H1 (cell line): ENCODE results near the gene FAM76B. TPM values are rescaled to one million over a fixed set of nuclear protein-coding genes. Genes with fewer than 3 reads are reported as not detected.

ENCODE experiments used
- CTCF ChIA-PET: fragments of 300-600 bp; sonication (Branson Sonifier 250); formaldehyde crosslinking; loops from one replicate; lab custom pipeline; 2021; ENCODE audit not compliant: partially characterized antibody; lab: Charles Lee
- POLR2A ChIA-PET: fragments of 300-600 bp; sonication (Branson Sonifier 250); formaldehyde crosslinking; loops from one replicate; lab custom pipeline; 2021; ENCODE audit warnings: inconsistent platforms; ENCODE audit not compliant: partially characterized antibody; lab: Charles Lee
- DNase-seq, 2 experiments: peaks; one replicate each; pipeline versions ENCODE4 v3.0.0 to v3.0.0-alpha.2; 2010 to 2022; ENCODE audit warnings: low spot score in 2 of 2, low read depth in 1 of 2, mixed read lengths in 1 of 2
- FAIRE-seq: peaks from 2 replicates; lab custom pipeline; 2011; peaks lifted over from hg19 to GRCh38; lab: Jason Lieb, UNC
- H2AFZ ChIP-seq: 2 replicates; pipeline ENCODE4 v1.8.1; 2012; ENCODE audit warnings: low read length, inconsistent platforms
- H2AK5ac ChIP-seq: 2 replicates; pipeline ENCODE4 v1.6.1; 2013; ENCODE audit warnings: low read depth, low read length
- H2BK120ac ChIP-seq: replicated peaks from 2 replicates; pipeline ENCODE3; 2013; ENCODE audit warnings: low read depth, low read length, inconsistent platforms
- H2BK12ac ChIP-seq: 2 replicates; pipeline ENCODE4 v1.6.1; 2013; ENCODE audit warnings: low read depth, low read length
- H2BK15ac ChIP-seq: 2 replicates; pipeline ENCODE4 v1.6.1; 2013; ENCODE audit warnings: low read length
- H2BK20ac ChIP-seq: 2 replicates; pipeline ENCODE4 v1.6.1; 2013; ENCODE audit warnings: low read length
- H2BK5ac ChIP-seq: 2 replicates; pipeline ENCODE4 v1.6.1; 2013; ENCODE audit warnings: low read depth, low read length
- H3K14ac ChIP-seq: 2 replicates; pipeline ENCODE4 v1.6.1; 2013; ENCODE audit warnings: inconsistent platforms; ENCODE audit not compliant: insufficient read length
- H3K18ac ChIP-seq: 2 replicates; pipeline ENCODE4 v1.6.1; 2013; ENCODE audit warnings: low read length; ENCODE audit errors: extremely low read depth
- H3K23ac ChIP-seq: 2 replicates; pipeline ENCODE4 v1.6.1; 2013; ENCODE audit warnings: inconsistent platforms; ENCODE audit not compliant: insufficient read length
- H3K23me2 ChIP-seq: 2 replicates; pipeline ENCODE4 v1.6.1; 2013; ENCODE audit warnings: low read depth, low read length
- H3K27ac ChIP-seq: 2 replicates; pipeline ENCODE4 v1.6.1; 2011; ENCODE audit warnings: low read depth, low read length, inconsistent platforms
- H3K27me3 ChIP-seq, 4 experiments: replicated peaks in 1 of 4; 1 replicate in 1 of 4; 2 replicates in 3 of 4; pipeline versions ENCODE4 v1.6.1 to v1.8.1; 2011 to 2013; ENCODE audit warnings: low read length in 3 of 4, mild to moderate bottlenecking in 3 of 4, inconsistent platforms in 2 of 4, mixed read lengths in 2 of 4, moderate library complexity in 1 of 4; ENCODE audit not compliant: control insufficient read depth in 3 of 4, insufficient read depth in 3 of 4; ENCODE audit errors: extremely low read depth in 1 of 4
- H3K36me3 ChIP-seq, 4 experiments: 2 replicates each; pipeline versions ENCODE4 v1.6.1 to v1.8.1; 2011 to 2013; ENCODE audit warnings: mild to moderate bottlenecking in 4 of 4, low read length in 3 of 4, moderate library complexity in 2 of 4, control low read depth in 1 of 4, inconsistent platforms in 1 of 4; ENCODE audit not compliant: insufficient read depth in 4 of 4, control insufficient read depth in 2 of 4
- H3K4ac ChIP-seq: replicated peaks from 2 replicates; pipeline ENCODE3; 2013; ENCODE audit warnings: low read length, low read depth, mixed read lengths, inconsistent platforms; ENCODE audit not compliant: insufficient read length
- H3K4me1 ChIP-seq, 4 experiments: replicated peaks in 1 of 4; 1 replicate in 1 of 4; 2 replicates in 3 of 4; pipeline versions ENCODE4 v1.6.1 to v1.8.1; 2011 to 2013; ENCODE audit warnings: low read length in 3 of 4, inconsistent platforms in 2 of 4, mixed read lengths in 1 of 4; ENCODE audit not compliant: insufficient read depth in 4 of 4, control insufficient read depth in 3 of 4
- H3K4me2 ChIP-seq, 2 experiments: 2 replicates each; pipeline versions ENCODE4 v1.6.1 to v1.8.1; 2011 to 2013; ENCODE audit warnings: low read depth in 2 of 2, low read length in 2 of 2, control low read depth in 1 of 2, inconsistent platforms in 1 of 2, mild to moderate bottlenecking in 1 of 2; ENCODE audit not compliant: insufficient read depth in 1 of 2
- H3K4me3 ChIP-seq, 4 experiments: fragments of 200-600, 300-600 bp in 1 of 4; sonication (generic), shearing (Covaris generic), sonication (Bioruptor Twin) in 1 of 4; 2 replicates each; pipeline versions ENCODE4 v1.5.1 to v1.8.1; 2011 to 2016; ENCODE audit warnings: low read length in 4 of 4, low read depth in 3 of 4, control low read depth in 2 of 4, inconsistent platforms in 2 of 4, mild to moderate bottlenecking in 2 of 4, mixed read lengths in 1 of 4, moderate library complexity in 1 of 4; ENCODE audit not compliant: insufficient read depth in 2 of 4; ENCODE audit errors: extremely low read depth in 1 of 4
- H3K56ac ChIP-seq: replicated peaks from 2 replicates; pipeline ENCODE3; 2013; ENCODE audit warnings: low read depth, mild to moderate bottlenecking, mixed read lengths, low read length, inconsistent platforms; ENCODE audit not compliant: insufficient read length
- H3K79me1 ChIP-seq: 2 replicates; pipeline ENCODE4 v1.6.1; 2013; ENCODE audit warnings: low read depth, low read length, control low read depth
- H3K79me2 ChIP-seq, 2 experiments: 2 replicates each; pipeline versions ENCODE4 v1.6.1 to v1.8.1; 2012 to 2013; ENCODE audit warnings: low read length in 2 of 2, mild to moderate bottlenecking in 2 of 2, inconsistent platforms in 1 of 2; ENCODE audit not compliant: insufficient read depth in 2 of 2, control insufficient read depth in 1 of 2
- H3K9ac ChIP-seq, 4 experiments: replicated peaks in 1 of 4; 1 replicate in 1 of 4; 2 replicates in 3 of 4; pipeline versions ENCODE4 v1.6.1 to v1.8.1; 2011 to 2013; ENCODE audit warnings: low read depth in 3 of 4, low read length in 3 of 4, control low read depth in 2 of 4, mild to moderate bottlenecking in 2 of 4, moderate library complexity in 2 of 4, inconsistent platforms in 1 of 4; ENCODE audit errors: extremely low read depth in 1 of 4
- H3K9me3 ChIP-seq, 2 experiments: 2 replicates each; pipeline versions ENCODE4 v1.6.1 to v1.8.1; 2012 to 2013; ENCODE audit warnings: mild to moderate bottlenecking in 2 of 2, moderate library complexity in 2 of 2, control low read depth in 1 of 2, inconsistent platforms in 1 of 2, low read depth in 1 of 2, low read length in 1 of 2, mixed read lengths in 1 of 2; ENCODE audit not compliant: insufficient read depth in 2 of 2
- H4K20me1 ChIP-seq, 2 experiments: replicated peaks in 1 of 2; 2 replicates each; pipeline versions ENCODE3 to v1.8.1; 2011 to 2013; ENCODE audit warnings: inconsistent platforms in 2 of 2, low read length in 2 of 2, mild to moderate bottlenecking in 1 of 2; ENCODE audit not compliant: insufficient read depth in 2 of 2, control insufficient read depth in 1 of 2
- H4K5ac ChIP-seq: 2 replicates; pipeline ENCODE4 v1.6.1; 2013; ENCODE audit warnings: low read length, low read depth, mixed read lengths, inconsistent platforms; ENCODE audit not compliant: insufficient read length
- H4K8ac ChIP-seq: 2 replicates; pipeline ENCODE4 v1.8.0; 2013; ENCODE audit warnings: mild to moderate bottlenecking, moderate library complexity, low read length, inconsistent platforms; ENCODE audit not compliant: insufficient read depth; ENCODE audit errors: extremely low read depth
- H4K91ac ChIP-seq: replicated peaks from 2 replicates; pipeline ENCODE3; 2013; ENCODE audit warnings: low read length, mixed read lengths, inconsistent platforms; ENCODE audit not compliant: insufficient read length
- CTBP2 ChIP-seq: IDR thresholded peaks from 2 replicates; pipeline ENCODE4 v1.7.0; 2011; ENCODE audit warnings: borderline replicate concordance, mild to moderate bottlenecking, moderate library complexity, mixed read lengths, low read length; ENCODE audit not compliant: insufficient read depth, insufficient read length
- TAF7 ChIP-seq: optimal IDR thresholded peaks from 2 replicates; pipeline ENCODE3; 2011; ENCODE audit warnings: low read depth, mild to moderate bottlenecking, inconsistent platforms, low read length, moderate library complexity, borderline replicate concordance
- TBP ChIP-seq: IDR thresholded peaks from 2 replicates; pipeline ENCODE4 v1.6.1; 2011; ENCODE audit warnings: low read depth, low read length, improper control_type of control experiment
- WGBS, 2 experiments: shearing (Covaris generic) in 1 of 2; methylation state at CpG; one replicate each; pipeline versions ENCODE4 v1.1.6 to v1.1.7; 2013 to 2015; ENCODE audit warnings: low lambda C conversion rate in 2 of 2, mixed read lengths in 2 of 2, inconsistent platforms in 1 of 2, low coverage in 1 of 2, missing lambda C conversion rate in 1 of 2; ENCODE audit not compliant: insufficient replicate concordance in 2 of 2, insufficient coverage in 1 of 2, insufficient read length in 1 of 2; ENCODE audit errors: extremely low coverage in 1 of 2, missing lambda C conversion rate in 1 of 2; 5-methylcytosine and 5-hydroxymethylcytosine counted together
- polyA plus RNA-seq, 7 experiments: library from polyadenylated mRNA; depleted of rRNA in 3 of 7; stranded (reverse) in 5 of 7; unstranded in 2 of 7; fragments of >200 nt in 5 of 7; fragments of 200-250 nt in 2 of 7; gene quantifications; 1 replicate in 5 of 7; 2 replicates in 1 of 7; 4 replicates in 1 of 7; pipeline versions ENCODE4 v1.2.1 to v1.2.3, GENCODE V29; 2011 to 2013; ENCODE audit warnings: missing spikeins in 2 of 7, mixed read lengths in 2 of 7
- total RNA-seq: library from RNA; stranded (reverse); fragmentation: NEBNext Ultra II Directional; extraction: Animal tissue kit (Norgen Biotek cat#: 25700); gene quantifications from 2 replicates; pipeline ENCODE4 v1.2.1, GENCODE V29; 2021

Gene FAM76B
- total and polyA plus RNA-seq, 2 of the 8 experiments (the other 6 are each of a cell fraction or from before 2014, with no cell fraction given), result 11.0 to 22.3 TPM

- Histone ChIP-seq H3K4me3 (no peak overlapping the region), H4K5ac (no peak overlapping the region), H3K4me1 (no peaks in the 10 kb centered on the region), H3K79me1 (no peaks in the 10 kb centered on the region), H2AK5ac (no peak overlapping the region), H2BK20ac (no peak overlapping the region), H3K36me3 (peaks cover 0 to 26% (median 2%) of the 10 kb centered on the region in 4 experiments; a peak in 3 of 8 replicates), H3K56ac (no peak overlapping the region), H3K9ac (no peak overlapping the region), H2BK12ac (no peak overlapping the region), H3K23ac (no peak overlapping the region), H3K27me3 (no peaks in the 10 kb centered on the region), H4K91ac (no peak overlapping the region), H2BK5ac (no peak overlapping the region), H3K9me3 (no peaks in the 10 kb centered on the region), H2BK120ac (no peak overlapping the region), H3K14ac (no peak overlapping the region), H3K27ac (no peak overlapping the region), H3K23me2 (no peaks in the 10 kb centered on the region), H3K4ac (no peak overlapping the region), H4K8ac (no peak overlapping the region), H3K18ac (no peak overlapping the region), H2AFZ (no peak overlapping the region), H3K4me2 (no peak overlapping the region), H2BK15ac (no peak overlapping the region), H4K20me1 (no peaks in the 10 kb centered on the region), H3K79me2 (no peaks in the 10 kb centered on the region)
- WGBS, 2 experiments, result 98% methylated on average over 2 of the region's 2 CpGs; no CpG with 5 or more reads in 1 of the 2 experiments
- POLR2A ChIA-PET, result interaction anchor here (1.1 kb wide), 1 partner anchor 22 kb away, joined by 4 read pairs; the partner anchor contains the start of genes CEP57 and FAM76B
- CTCF ChIA-PET, result interaction anchor here (1.1 to 10.4 kb wide), 6 partner anchors 13 to 614 kb away, joined by 3 to 266 read pairs (median 8); partner anchors contain the start of gene FAM76B
- DNase-seq (no peak), FAIRE-seq (no peak)
- TF ChIP-seq TBP (no peak), TAF7 (no peak), CTBP2 (no peak)
Measured at GRCh38 chr11:95768521-95768920, 21.1 kb downstream of the FAM76B start.
